WTC11 (cell line): ENCODE measurements around the gene ABHD17B. TPM values are rescaled to one million over a fixed set of nuclear protein-coding genes. Genes with fewer than 3 reads are reported as not detected.

Experiments
- ATAC-seq: fragments of 200-7000 bp; cut with Tn5 transposase; 2 replicates; pipeline ENCODE4 v1.10.0; 2021; ENCODE audit warnings: mild to moderate bottlenecking, moderate library complexity
- CTCF ChIA-PET: fragments of 300-600 bp; sonication (Branson Sonifier 250); formaldehyde crosslinking; loops from one replicate; lab custom pipeline; 2021; ENCODE audit warnings: antibody characterized with exemption; lab: Charles Lee
- POLR2A ChIA-PET: fragments of 350-600 bp; sonication (Branson Sonifier 250); formaldehyde crosslinking; loops from one replicate; lab custom pipeline; 2021; ENCODE audit warnings: antibody characterized with exemption; lab: Charles Lee
- DNase-seq: peaks from one replicate; pipeline ENCODE4 v3.0.0; 2021; ENCODE audit warnings: low spot score
- H3K27ac Mint-ChIP-seq: 2 replicates; pipeline ENCODE4 v1.8.0; 2021; ENCODE audit warnings: mixed read lengths
- H3K27me3 Mint-ChIP-seq: 2 replicates; pipeline ENCODE4 v1.8.0; 2021; ENCODE audit warnings: low read depth, mild to moderate bottlenecking, moderate library complexity, mixed read lengths
- H3K36me3 Mint-ChIP-seq: 2 replicates; pipeline ENCODE4 v1.8.0; 2021; ENCODE audit warnings: mixed read lengths
- H3K4me1 Mint-ChIP-seq: 2 replicates; pipeline ENCODE4 v1.8.0; 2022; ENCODE audit warnings: mixed read lengths
- H3K4me3 Mint-ChIP-seq: 2 replicates; pipeline ENCODE4 v1.8.0; 2021; ENCODE audit warnings: mild to moderate bottlenecking, moderate library complexity, mixed read lengths
- H3K9me3 Mint-ChIP-seq: 2 replicates; pipeline ENCODE4 v1.8.0; 2021; ENCODE audit warnings: mixed read lengths
- ATF1 ChIP-seq: sonication (generic); formaldehyde crosslinking; IDR thresholded peaks from 2 replicates; pipeline ENCODE4 v1.8.1; 2023; ENCODE audit warnings: mild to moderate bottlenecking, moderate library complexity, missing genetic modification reagents
- EMX1 ChIP-seq: fragments of 250-450 bp; sonication (Bioruptor Pico); IDR thresholded peaks from 2 replicates; pipeline ENCODE4 v1.8.0; 2021; ENCODE audit warnings: mild to moderate bottlenecking
- ETV6 ChIP-seq: sonication (generic); formaldehyde crosslinking; IDR thresholded peaks from 2 replicates; pipeline ENCODE4 v1.8.1; 2022; ENCODE audit warnings: mild to moderate bottlenecking, missing genetic modification reagents
- MYBL2 ChIP-seq: sonication (generic); formaldehyde crosslinking; IDR thresholded peaks from 2 replicates; pipeline ENCODE4 v1.8.1; 2023; ENCODE audit warnings: mild to moderate bottlenecking, moderate library complexity, missing genetic modification reagents
- TEAD1 ChIP-seq: sonication (generic); formaldehyde crosslinking; IDR thresholded peaks from 2 replicates; pipeline ENCODE4 v1.8.0; 2022; ENCODE audit warnings: mild to moderate bottlenecking, missing genetic modification reagents
- TP53 ChIP-seq: sonication (generic); formaldehyde crosslinking; IDR thresholded peaks from 2 replicates; pipeline ENCODE4 v1.8.1; 2023; ENCODE audit warnings: mild to moderate bottlenecking, missing genetic modification reagents
- ZNF396 ChIP-seq: fragments of 250-450 bp; sonication (Bioruptor Pico); IDR thresholded peaks from 2 replicates; pipeline ENCODE4 v1.8.0; 2021; ENCODE audit warnings: mild to moderate bottlenecking, moderate library complexity, borderline replicate concordance
- ZNF416 ChIP-seq: fragments of 250-450 bp; sonication (Bioruptor Pico); IDR thresholded peaks from 2 replicates; pipeline ENCODE4 v1.9.0; 2021; ENCODE audit warnings: mild to moderate bottlenecking, inconsistent platforms
- total RNA-seq: library from RNA; stranded (reverse); gene quantifications from 3 replicates; pipeline ENCODE4 v1.2.3, GENCODE V29; 2021
- TF ChIP-seq, protein P1 (sequence below): sonication (generic); formaldehyde crosslinking; IDR thresholded peaks from 2 replicates; pipeline ENCODE4 v1.8.1; 2022; ENCODE audit warnings: low read depth, missing genetic modification reagents, borderline replicate concordance
- TF ChIP-seq, protein P2 (sequence below): sonication (generic); formaldehyde crosslinking; IDR thresholded peaks from 2 replicates; pipeline ENCODE4 v1.8.0; 2022; ENCODE audit warnings: mild to moderate bottlenecking, missing genetic modification reagents
- TF ChIP-seq, protein P3 (sequence below): fragments of 250-450 bp; sonication (Bioruptor Pico); IDR thresholded peaks from 2 replicates; pipeline ENCODE4 v1.9.0; 2021; ENCODE audit warnings: moderate library complexity, mild to moderate bottlenecking, inconsistent platforms, borderline replicate concordance
- TF ChIP-seq, protein P4 (sequence below): sonication (generic); formaldehyde crosslinking; IDR thresholded peaks from 2 replicates; pipeline ENCODE4 v1.8.1; 2022; ENCODE audit warnings: mild to moderate bottlenecking, moderate library complexity, missing genetic modification reagents
- TF ChIP-seq, protein P5 (sequence below): fragments of 250-450 bp; sonication (Bioruptor Pico); IDR thresholded peaks from 2 replicates; pipeline ENCODE4 v1.9.0; 2021; ENCODE audit warnings: mild to moderate bottlenecking
- TF ChIP-seq, protein P6 (sequence below): sonication (generic); formaldehyde crosslinking; IDR thresholded peaks from 2 replicates; pipeline ENCODE4 v1.8.1; 2022; ENCODE audit warnings: mild to moderate bottlenecking, missing genetic modification reagents, moderate library complexity, borderline replicate concordance
- TF ChIP-seq, protein P7 (sequence below): fragments of 200-600 bp; IDR thresholded peaks from 2 replicates; pipeline ENCODE4 v1.8.0; 2022; ENCODE audit warnings: antibody characterized with exemption
- TF ChIP-seq, protein P8 (sequence below): sonication (generic); formaldehyde crosslinking; IDR thresholded peaks from 2 replicates; pipeline ENCODE4 v1.8.0; 2022; ENCODE audit warnings: mild to moderate bottlenecking, missing genetic modification reagents
- TF ChIP-seq, protein P9 (sequence below): fragments of 250-450 bp; sonication (Bioruptor Pico); conservative IDR thresholded peaks from 2 replicates; pipeline ENCODE4 v1.9.0; 2021; ENCODE audit warnings: mild to moderate bottlenecking

Gene ABHD17B
- total RNA-seq, 1 experiment from 2014 or later = 56.6 TPM

DNA sequence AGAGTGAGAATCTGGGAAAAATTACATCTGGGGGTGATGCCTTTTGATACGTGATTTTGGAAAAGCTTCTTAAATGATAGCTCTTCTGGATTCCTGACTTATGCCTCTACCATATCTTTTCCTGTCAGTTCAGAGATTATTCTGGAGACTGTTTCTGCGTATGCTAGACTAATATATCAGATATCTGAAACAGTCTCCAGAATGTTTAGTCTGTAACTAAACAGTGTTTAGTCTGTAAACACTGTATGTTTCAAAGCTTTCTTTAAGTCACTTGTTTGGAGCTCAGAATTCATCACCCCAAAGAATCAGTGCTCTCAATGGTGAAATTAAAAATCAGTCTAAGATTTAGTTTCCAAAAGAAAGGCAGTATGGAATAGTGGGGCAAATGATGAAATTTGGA, 20.2 kb upstream of the ABHD17B start:
- POLR2A ChIA-PET = no interaction called here
- H3K4me1 Mint-ChIP-seq = peaks cover 42% of the 10 kb centered on the region
- H3K9me3 Mint-ChIP-seq = peaks cover 6% of the 10 kb centered on the region
- H3K4me3 Mint-ChIP-seq = no peak overlapping the region
- ATAC-seq (no peak), DNase-seq (no peak)
- CTCF ChIA-PET = interaction anchor here (2.0 kb wide), 1 partner anchor 124 kb away, joined by 5 read pairs; no protein-coding TSS in a partner anchor
- TF ChIP-seq, protein P1, sequence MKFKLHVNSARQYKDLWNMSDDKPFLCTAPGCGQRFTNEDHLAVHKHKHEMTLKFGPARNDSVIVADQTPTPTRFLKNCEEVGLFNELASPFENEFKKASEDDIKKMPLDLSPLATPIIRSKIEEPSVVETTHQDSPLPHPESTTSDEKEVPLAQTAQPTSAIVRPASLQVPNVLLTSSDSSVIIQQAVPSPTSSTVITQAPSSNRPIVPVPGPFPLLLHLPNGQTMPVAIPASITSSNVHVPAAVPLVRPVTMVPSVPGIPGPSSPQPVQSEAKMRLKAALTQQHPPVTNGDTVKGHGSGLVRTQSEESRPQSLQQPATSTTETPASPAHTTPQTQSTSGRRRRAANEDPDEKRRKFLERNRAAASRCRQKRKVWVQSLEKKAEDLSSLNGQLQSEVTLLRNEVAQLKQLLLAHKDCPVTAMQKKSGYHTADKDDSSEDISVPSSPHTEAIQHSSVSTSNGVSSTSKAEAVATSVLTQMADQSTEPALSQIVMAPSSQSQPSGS (CRISPR knock-in tag) = no peak
- TF ChIP-seq MYBL2 (CRISPR knock-in tag) = no peak
- no peak for TF ChIP-seq ZNF416 (CRISPR knock-in tag)
- TF ChIP-seq, protein P2, sequence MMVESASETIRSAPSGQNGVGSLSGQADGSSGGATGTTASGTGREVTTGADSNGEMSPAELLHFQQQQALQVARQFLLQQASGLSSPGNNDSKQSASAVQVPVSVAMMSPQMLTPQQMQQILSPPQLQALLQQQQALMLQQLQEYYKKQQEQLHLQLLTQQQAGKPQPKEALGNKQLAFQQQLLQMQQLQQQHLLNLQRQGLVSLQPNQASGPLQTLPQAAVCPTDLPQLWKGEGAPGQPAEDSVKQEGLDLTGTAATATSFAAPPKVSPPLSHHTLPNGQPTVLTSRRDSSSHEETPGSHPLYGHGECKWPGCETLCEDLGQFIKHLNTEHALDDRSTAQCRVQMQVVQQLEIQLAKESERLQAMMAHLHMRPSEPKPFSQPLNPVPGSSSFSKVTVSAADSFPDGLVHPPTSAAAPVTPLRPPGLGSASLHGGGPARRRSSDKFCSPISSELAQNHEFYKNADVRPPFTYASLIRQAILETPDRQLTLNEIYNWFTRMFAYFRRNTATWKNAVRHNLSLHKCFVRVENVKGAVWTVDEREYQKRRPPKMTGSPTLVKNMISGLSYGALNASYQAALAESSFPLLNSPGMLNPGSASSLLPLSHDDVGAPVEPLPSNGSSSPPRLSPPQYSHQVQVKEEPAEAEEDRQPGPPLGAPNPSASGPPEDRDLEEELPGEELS = no peak
- TF ChIP-seq, protein P3, sequence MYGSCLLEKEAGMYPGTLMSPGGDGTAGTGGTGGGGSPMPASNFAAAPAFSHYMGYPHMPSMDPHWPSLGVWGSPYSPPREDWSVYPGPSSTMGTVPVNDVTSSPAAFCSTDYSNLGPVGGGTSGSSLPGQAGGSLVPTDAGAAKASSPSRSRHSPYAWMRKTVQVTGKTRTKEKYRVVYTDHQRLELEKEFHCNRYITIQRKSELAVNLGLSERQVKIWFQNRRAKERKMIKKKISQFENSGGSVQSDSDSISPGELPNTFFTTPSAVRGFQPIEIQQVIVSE (CRISPR knock-in tag) = no peak
- no peak for TF ChIP-seq EMX1 (CRISPR knock-in tag)
- no peak for TF ChIP-seq TP53 (CRISPR knock-in tag)
- TF ChIP-seq, protein P4, sequence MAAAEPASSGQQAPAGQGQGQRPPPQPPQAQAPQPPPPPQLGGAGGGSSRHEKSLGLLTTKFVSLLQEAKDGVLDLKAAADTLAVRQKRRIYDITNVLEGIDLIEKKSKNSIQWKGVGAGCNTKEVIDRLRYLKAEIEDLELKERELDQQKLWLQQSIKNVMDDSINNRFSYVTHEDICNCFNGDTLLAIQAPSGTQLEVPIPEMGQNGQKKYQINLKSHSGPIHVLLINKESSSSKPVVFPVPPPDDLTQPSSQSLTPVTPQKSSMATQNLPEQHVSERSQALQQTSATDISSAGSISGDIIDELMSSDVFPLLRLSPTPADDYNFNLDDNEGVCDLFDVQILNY (CRISPR knock-in tag) = no peak
- TF ChIP-seq TEAD1 = no peak
- TF ChIP-seq, protein P5, sequence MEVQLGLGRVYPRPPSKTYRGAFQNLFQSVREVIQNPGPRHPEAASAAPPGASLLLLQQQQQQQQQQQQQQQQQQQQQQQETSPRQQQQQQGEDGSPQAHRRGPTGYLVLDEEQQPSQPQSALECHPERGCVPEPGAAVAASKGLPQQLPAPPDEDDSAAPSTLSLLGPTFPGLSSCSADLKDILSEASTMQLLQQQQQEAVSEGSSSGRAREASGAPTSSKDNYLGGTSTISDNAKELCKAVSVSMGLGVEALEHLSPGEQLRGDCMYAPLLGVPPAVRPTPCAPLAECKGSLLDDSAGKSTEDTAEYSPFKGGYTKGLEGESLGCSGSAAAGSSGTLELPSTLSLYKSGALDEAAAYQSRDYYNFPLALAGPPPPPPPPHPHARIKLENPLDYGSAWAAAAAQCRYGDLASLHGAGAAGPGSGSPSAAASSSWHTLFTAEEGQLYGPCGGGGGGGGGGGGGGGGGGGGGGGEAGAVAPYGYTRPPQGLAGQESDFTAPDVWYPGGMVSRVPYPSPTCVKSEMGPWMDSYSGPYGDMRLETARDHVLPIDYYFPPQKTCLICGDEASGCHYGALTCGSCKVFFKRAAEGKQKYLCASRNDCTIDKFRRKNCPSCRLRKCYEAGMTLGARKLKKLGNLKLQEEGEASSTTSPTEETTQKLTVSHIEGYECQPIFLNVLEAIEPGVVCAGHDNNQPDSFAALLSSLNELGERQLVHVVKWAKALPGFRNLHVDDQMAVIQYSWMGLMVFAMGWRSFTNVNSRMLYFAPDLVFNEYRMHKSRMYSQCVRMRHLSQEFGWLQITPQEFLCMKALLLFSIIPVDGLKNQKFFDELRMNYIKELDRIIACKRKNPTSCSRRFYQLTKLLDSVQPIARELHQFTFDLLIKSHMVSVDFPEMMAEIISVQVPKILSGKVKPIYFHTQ (CRISPR knock-in tag) = no peak
- TF ChIP-seq, protein P6, sequence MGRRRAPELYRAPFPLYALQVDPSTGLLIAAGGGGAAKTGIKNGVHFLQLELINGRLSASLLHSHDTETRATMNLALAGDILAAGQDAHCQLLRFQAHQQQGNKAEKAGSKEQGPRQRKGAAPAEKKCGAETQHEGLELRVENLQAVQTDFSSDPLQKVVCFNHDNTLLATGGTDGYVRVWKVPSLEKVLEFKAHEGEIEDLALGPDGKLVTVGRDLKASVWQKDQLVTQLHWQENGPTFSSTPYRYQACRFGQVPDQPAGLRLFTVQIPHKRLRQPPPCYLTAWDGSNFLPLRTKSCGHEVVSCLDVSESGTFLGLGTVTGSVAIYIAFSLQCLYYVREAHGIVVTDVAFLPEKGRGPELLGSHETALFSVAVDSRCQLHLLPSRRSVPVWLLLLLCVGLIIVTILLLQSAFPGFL = no peak
- TF ChIP-seq ATF1 (CRISPR knock-in tag) = no peak
- TF ChIP-seq, protein P7, sequence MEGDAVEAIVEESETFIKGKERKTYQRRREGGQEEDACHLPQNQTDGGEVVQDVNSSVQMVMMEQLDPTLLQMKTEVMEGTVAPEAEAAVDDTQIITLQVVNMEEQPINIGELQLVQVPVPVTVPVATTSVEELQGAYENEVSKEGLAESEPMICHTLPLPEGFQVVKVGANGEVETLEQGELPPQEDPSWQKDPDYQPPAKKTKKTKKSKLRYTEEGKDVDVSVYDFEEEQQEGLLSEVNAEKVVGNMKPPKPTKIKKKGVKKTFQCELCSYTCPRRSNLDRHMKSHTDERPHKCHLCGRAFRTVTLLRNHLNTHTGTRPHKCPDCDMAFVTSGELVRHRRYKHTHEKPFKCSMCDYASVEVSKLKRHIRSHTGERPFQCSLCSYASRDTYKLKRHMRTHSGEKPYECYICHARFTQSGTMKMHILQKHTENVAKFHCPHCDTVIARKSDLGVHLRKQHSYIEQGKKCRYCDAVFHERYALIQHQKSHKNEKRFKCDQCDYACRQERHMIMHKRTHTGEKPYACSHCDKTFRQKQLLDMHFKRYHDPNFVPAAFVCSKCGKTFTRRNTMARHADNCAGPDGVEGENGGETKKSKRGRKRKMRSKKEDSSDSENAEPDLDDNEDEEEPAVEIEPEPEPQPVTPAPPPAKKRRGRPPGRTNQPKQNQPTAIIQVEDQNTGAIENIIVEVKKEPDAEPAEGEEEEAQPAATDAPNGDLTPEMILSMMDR = no peak
- H3K27me3 Mint-ChIP-seq = no peaks in the 10 kb centered on the region
- no peak overlapping the region for H3K27ac Mint-ChIP-seq
- H3K36me3 Mint-ChIP-seq = peaks cover 4% of the 10 kb centered on the region; the same call in 1 of the 2 replicates

DNA sequence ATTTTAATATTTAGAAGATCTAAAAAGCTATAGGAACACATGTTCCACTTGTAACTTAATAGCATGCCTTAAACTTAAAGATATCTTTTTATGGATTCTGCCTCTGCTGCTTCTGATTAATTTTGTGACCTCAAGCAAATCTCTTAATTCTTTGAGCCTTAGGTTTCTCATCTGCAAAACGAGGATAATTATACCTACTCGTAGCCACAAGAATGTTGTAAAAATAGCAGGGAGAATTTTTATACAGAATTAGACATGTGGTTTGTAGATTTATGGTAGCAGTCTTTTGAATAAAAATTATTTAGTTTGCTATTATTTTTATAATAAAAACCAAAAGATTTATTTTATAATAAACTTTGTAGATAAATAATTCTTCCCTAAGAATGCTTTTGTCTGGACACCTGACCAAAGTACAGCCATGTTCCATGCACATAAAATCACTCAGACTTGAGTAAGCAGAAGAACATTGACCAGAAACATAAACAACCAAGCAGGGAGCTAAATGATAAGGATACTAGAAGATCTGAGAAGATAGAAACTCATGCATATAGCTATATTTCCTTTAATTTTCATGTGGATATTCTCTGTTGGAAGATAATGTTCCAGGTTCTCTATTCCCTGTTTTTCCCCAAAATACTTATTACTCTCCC, 18.9 kb upstream of the ABHD17B start:
- no peak overlapping the region for H3K27ac Mint-ChIP-seq
- ATAC-seq = no peak
- no peaks in the 10 kb centered on the region for H3K27me3 Mint-ChIP-seq
- no peak overlapping the region for H3K4me3 Mint-ChIP-seq
- ChIA-PET POLR2A (no interaction called here), CTCF (interaction anchor here (2.0 kb wide), 1 partner anchor 123 kb away, joined by 5 read pairs; no protein-coding TSS in a partner anchor)
- DNase-seq = no peak
- H3K36me3 Mint-ChIP-seq = peaks cover 4% of the 10 kb centered on the region; the same call in 1 of the 2 replicates
- H3K9me3 Mint-ChIP-seq = peaks cover 6% of the 10 kb centered on the region
- peaks cover 44% of the 10 kb centered on the region for H3K4me1 Mint-ChIP-seq
- TF ChIP-seq ZNF396 (CRISPR knock-in tag) (no peak), ETV6 (CRISPR knock-in tag) (no peak)
- TF ChIP-seq, protein P8, sequence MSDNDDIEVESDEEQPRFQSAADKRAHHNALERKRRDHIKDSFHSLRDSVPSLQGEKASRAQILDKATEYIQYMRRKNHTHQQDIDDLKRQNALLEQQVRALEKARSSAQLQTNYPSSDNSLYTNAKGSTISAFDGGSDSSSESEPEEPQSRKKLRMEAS = no peak
- TF ChIP-seq, protein P6 = no peak
- TF ChIP-seq, protein P9, sequence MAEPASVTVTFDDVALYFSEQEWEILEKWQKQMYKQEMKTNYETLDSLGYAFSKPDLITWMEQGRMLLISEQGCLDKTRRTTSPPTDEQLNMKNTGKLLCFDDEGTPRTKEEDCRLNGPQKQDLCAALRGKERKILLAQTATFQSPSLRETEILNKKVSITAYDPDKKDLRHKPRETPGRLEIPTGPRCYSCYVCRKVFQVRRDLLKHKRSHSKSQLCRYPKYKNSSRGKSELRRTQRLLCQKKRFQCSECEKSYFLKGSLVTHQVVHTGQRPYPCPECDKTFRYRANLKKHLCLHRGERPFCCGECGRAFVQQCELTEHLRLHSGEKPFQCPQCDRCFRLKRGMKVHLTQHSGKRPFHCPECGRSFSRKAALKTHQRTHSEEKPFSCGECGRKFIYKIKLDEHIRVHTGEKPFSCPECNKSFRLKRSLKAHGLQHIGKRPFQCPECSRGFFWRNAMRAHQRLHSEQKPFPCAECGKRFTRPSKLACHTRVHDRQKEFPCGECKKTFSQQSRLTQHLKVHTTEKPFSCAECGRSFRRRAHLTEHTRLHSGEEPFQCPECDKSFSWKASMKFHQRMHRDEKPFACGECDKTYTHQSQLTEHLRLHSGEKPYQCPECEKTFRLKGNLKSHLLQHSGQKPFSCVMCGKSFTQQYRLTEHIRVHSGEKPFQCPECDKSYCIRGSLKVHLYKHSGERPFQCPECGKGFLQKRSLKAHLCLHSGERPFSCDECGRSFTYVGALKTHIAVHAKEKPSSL (CRISPR knock-in tag) = no peak
- TF ChIP-seq, protein P3 (CRISPR knock-in tag) = no peak
